ENCODE measurements around the gene SNX13. TPM values are rescaled to one million over a fixed set of nuclear protein-coding genes. Genes with fewer than 3 reads are reported as not detected.
"Not testable (repeated sequence)": the region's sequence is repeated elsewhere in the genome, so short reads cannot be mapped to it uniquely, and the experiment has no call there.

The SNX13 gene
- total RNA-seq, 2 donors from 2014 or later, result 36.1 to 46.9 TPM

- peaks cover 0 to 24% of the 10 kb centered on the region in 2 donors for H3K4me1 ChIP-seq
- H3K36me3 ChIP-seq, result no peaks in the 10 kb centered on the region
- no peak overlapping the region for H3K4me3 ChIP-seq
- no peak overlapping the region for H3K27ac ChIP-seq
- no peaks in the 10 kb centered on the region for H3K27me3 ChIP-seq
- no peak for TF ChIP-seq CTCF (IDR thresholded peaks at IDR 0.05)
- DNase-seq (ENCODE audit: low spot score), result no peak
- H3K9me3 ChIP-seq, result peaks cover 0 to 11% of the 10 kb centered on the region in 2 donors
These were observed 27.6 kb downstream of the SNX13 start for GRCh38 chr7:17912536-17913235.

- H3K36me3 ChIP-seq, result no peaks in the 10 kb centered on the region
- H3K4me3 ChIP-seq, result no peak overlapping the region
- no peak for DNase-seq (ENCODE audit: low spot score)
- H3K27me3 ChIP-seq, result no peaks in the 10 kb centered on the region
- peaks cover 0 to 6% of the 10 kb centered on the region in 2 donors for H3K9me3 ChIP-seq
- no peak for TF ChIP-seq CTCF (IDR thresholded peaks at IDR 0.05)
- H3K27ac ChIP-seq, result no peak overlapping the region
- peaks cover 0 to 24% of the 10 kb centered on the region in 2 donors for H3K4me1 ChIP-seq
These were observed 28.2 kb downstream of the SNX13 start for GRCh38 chr7:17912050-17912449.

- DNase-seq (ENCODE audit: low spot score), result no peak
- TF ChIP-seq CTCF (IDR thresholded peaks at IDR 0.05), result no peak
- Histone ChIP-seq H3K4me3 (no peak overlapping the region), H3K4me1 (peaks cover 0 to 21% of the 10 kb centered on the region in 2 donors), H3K27me3 (no peaks in the 10 kb centered on the region), H3K9me3 (no peaks in the 10 kb centered on the region), H3K36me3 (no peaks in the 10 kb centered on the region), H3K27ac (no peak overlapping the region)
These were observed 29.9 kb downstream of the SNX13 start for GRCh38 chr7:17910377-17910776.

GRCh38 chr7:17909310-17909709 is 31.0 kb downstream of the SNX13 start:
- H3K4me1 ChIP-seq, result peaks cover 0 to 16% of the 10 kb centered on the region in 2 donors
- H3K4me3 ChIP-seq; DNase-seq (ENCODE audit: low spot score); H3K27ac ChIP-seq; H3K36me3 ChIP-seq; H3K27me3 ChIP-seq; H3K9me3 ChIP-seq: not testable (repeated sequence)

GRCh38 chr7:17907014-17907413 is 33.3 kb downstream of the SNX13 start:
- Histone ChIP-seq H3K4me3 (no peak overlapping the region), H3K36me3 (no peaks in the 10 kb centered on the region), H3K27ac (no peak overlapping the region), H3K27me3 (no peaks in the 10 kb centered on the region), H3K9me3 (no peaks in the 10 kb centered on the region), H3K4me1 (no peaks in the 10 kb centered on the region)
- no peak for DNase-seq (ENCODE audit: low spot score)
- TF ChIP-seq CTCF (IDR thresholded peaks at IDR 0.05), result no peak

GRCh38 chr7:17903337-17903736 is 37.0 kb downstream of the SNX13 start:
- Histone ChIP-seq H3K27ac (no peak overlapping the region), H3K9me3 (no peaks in the 10 kb centered on the region), H3K4me3 (no peak overlapping the region), H3K27me3 (no peaks in the 10 kb centered on the region), H3K4me1 (no peaks in the 10 kb centered on the region), H3K36me3 (no peaks in the 10 kb centered on the region)
- TF ChIP-seq CTCF (IDR thresholded peaks at IDR 0.05), result no peak
- DNase-seq (ENCODE audit: low spot score), result no peak

Measured in right atrium auricular region (tissue), 2 donors.